B cell (primary cell): Measurements from ENCODE around the gene F12. TPM values are rescaled to one million over a fixed set of nuclear protein-coding genes. Genes with fewer than 3 reads are reported as not detected.

Source experiments
- ATAC-seq: fragments of 200-7000 bp; cut with Tn5 transposase; one replicate; pipeline ENCODE4 v1.10.0; 2021; ENCODE audit warnings: low read depth, mild to moderate bottlenecking, moderate number of reproducible peaks, moderate library complexity
- CTCF ChIA-PET: fragments of 350-600 bp; sonication (Branson Sonifier 250); formaldehyde crosslinking; loops from one replicate; lab custom pipeline; 2021; ENCODE audit warnings: antibody characterized with exemption, inconsistent platforms; lab: Charles Lee
- POLR2A ChIA-PET: fragments of 350-600 bp; sonication (Branson Sonifier 250); formaldehyde crosslinking; loops from one replicate; lab custom pipeline; 2021; ENCODE audit warnings: antibody characterized with exemption; lab: Charles Lee
- DNase-seq: peaks from one replicate; pipeline ENCODE4 v3.0.0; 2013
- H2AFZ ChIP-seq: 2 replicates; pipeline ENCODE4 v1.6.1; 2012; ENCODE audit warnings: mild to moderate bottlenecking, low read depth, low read length; ENCODE audit not compliant: insufficient read depth, poor library complexity, severe bottlenecking
- H3K27ac ChIP-seq, 2 donors: 1 replicate in 1 of 2; 2 replicates in 1 of 2; pipeline ENCODE4 v1.5.1; 2012 to 2013; ENCODE audit warnings: low read length in 2 of 2, mild to moderate bottlenecking in 2 of 2, moderate library complexity in 1 of 2
- H3K27me3 ChIP-seq, 4 experiments: fragments of 200-600 bp in 1 of 4; sonication (generic) in 1 of 4; replicated peaks in 1 of 4; 1 replicate in 2 of 4; 2 replicates in 2 of 4; pipeline versions ENCODE4 v1.6.1 to v1.7.0; 2013 to 2016; ENCODE audit warnings: low read length in 3 of 4, mild to moderate bottlenecking in 2 of 4, mixed read lengths in 1 of 4, moderate library complexity in 1 of 4; ENCODE audit not compliant: insufficient read depth in 4 of 4, control insufficient read depth in 3 of 4; ENCODE audit errors: control extremely low read depth in 1 of 4
- H3K36me3 ChIP-seq, 2 experiments: replicated peaks in 1 of 2; 1 replicate in 1 of 2; 2 replicates in 1 of 2; pipeline versions ENCODE4 v1.6.1 to v1.7.1; 2013; ENCODE audit warnings: low read length in 1 of 2; ENCODE audit not compliant: insufficient read depth in 2 of 2, control insufficient read depth in 1 of 2; ENCODE audit errors: control extremely low read depth in 1 of 2, extremely low read depth in 1 of 2
- H3K4me1 ChIP-seq, 2 donors: fragments of 200-600 bp in 1 of 2; sonication (generic) in 1 of 2; 1 replicate in 1 of 2; 2 replicates in 1 of 2; pipeline versions ENCODE4 v1.5.1 to v1.6.1; 2013 to 2017; ENCODE audit warnings: low read length in 2 of 2; ENCODE audit not compliant: control insufficient read depth in 2 of 2, insufficient read depth in 2 of 2
- H3K4me2 ChIP-seq: replicated peaks from 2 replicates; pipeline ENCODE3; 2012; ENCODE audit warnings: mild to moderate bottlenecking, low read depth, low read length; ENCODE audit not compliant: poor library complexity, severe bottlenecking
- H3K4me3 ChIP-seq, 5 experiments: fragments of 200-600 bp in 1 of 5; sonication (generic) in 1 of 5; 1 replicate in 3 of 5; 2 replicates in 2 of 5; pipeline versions ENCODE4 v1.5.1 to v1.7.0; 2011 to 2016; ENCODE audit warnings: low read length in 4 of 5, mild to moderate bottlenecking in 4 of 5, low read depth in 2 of 5, control low read depth in 1 of 5, moderate library complexity in 1 of 5; ENCODE audit not compliant: insufficient read depth in 1 of 5; ENCODE audit errors: control extremely low read depth in 1 of 5, extremely low read depth in 1 of 5
- H3K79me2 ChIP-seq: fragments of 200-600 bp; sonication (generic); one replicate; pipeline ENCODE4 v1.6.0; 2016; ENCODE audit warnings: low read length; ENCODE audit not compliant: control insufficient read depth, insufficient read depth
- H3K9ac ChIP-seq: fragments of 200-600 bp; sonication (generic); 2 replicates; pipeline ENCODE4 v1.6.1; 2017; ENCODE audit warnings: mild to moderate bottlenecking, low read length, moderate library complexity
- H3K9me3 ChIP-seq, 3 donors: one replicate each; pipeline versions ENCODE4 v1.6.1 to v1.7.1; 2013; ENCODE audit warnings: low read length in 2 of 3; ENCODE audit not compliant: control insufficient read depth in 2 of 3, insufficient read depth in 1 of 3; ENCODE audit errors: control extremely low read depth in 1 of 3
- H4K20me1 ChIP-seq: 2 replicates; pipeline ENCODE4 v1.6.0; 2012; ENCODE audit warnings: mild to moderate bottlenecking, low read length; ENCODE audit not compliant: insufficient read depth, control insufficient read depth, poor library complexity, severe bottlenecking
- H3K27ac Mint-ChIP-seq: one replicate; pipeline ENCODE4 v1.8.0; 2021; ENCODE audit warnings: mixed read lengths
- H3K27me3 Mint-ChIP-seq: one replicate; pipeline ENCODE4 v1.8.0; 2021; ENCODE audit warnings: mixed read lengths
- H3K4me1 Mint-ChIP-seq: one replicate; pipeline ENCODE4 v1.8.0; 2021; ENCODE audit warnings: mixed read lengths
- H3K4me3 Mint-ChIP-seq: one replicate; pipeline ENCODE4 v1.8.0; 2021; ENCODE audit warnings: mixed read lengths
- H3K9me3 Mint-ChIP-seq: one replicate; pipeline ENCODE4 v1.8.0; 2022; ENCODE audit warnings: mixed read lengths; ENCODE audit not compliant: insufficient read depth
- EZH2 ChIP-seq: IDR thresholded peaks from 2 replicates; pipeline ENCODE4 v1.6.1; 2012; ENCODE audit warnings: borderline replicate concordance, low read depth, mild to moderate bottlenecking, moderate library complexity, low read length; ENCODE audit not compliant: insufficient read depth, poor library complexity, severe bottlenecking
- WGBS: methylation state at CpG from one replicate; pipeline ENCODE4 v1.1.5; 2013; ENCODE audit warnings: missing lambda C conversion rate; ENCODE audit not compliant: insufficient coverage; 5-methylcytosine and 5-hydroxymethylcytosine counted together
- intact Hi-C: fragments of 100-400 bp; cut with micrococcal nuclease; formaldehyde crosslinking; loops from one replicate; pipeline ENCODE4 v1.10.0; 2022
- polyA plus RNA-seq: library from polyadenylated mRNA; depleted of rRNA; stranded (reverse); fragments of >200 nt; gene quantifications from 2 replicates; pipeline ENCODE4 v1.2.3, GENCODE V29; 2012
- total RNA-seq, 2 donors: library from RNA; stranded (reverse); fragments of 120-200 nt in 1 of 2; gene quantifications; 1 replicate in 1 of 2; 2 replicates in 1 of 2; pipeline versions ENCODE4 v1.2.3 to v1.2.4, GENCODE V29; 2013 to 2022
- TF ChIP-seq, protein P1 (sequence below): fragments of 200-600 bp; IDR thresholded peaks from one replicate; pipeline ENCODE4 v1.8.0; 2022; ENCODE audit warnings: antibody characterized with exemption, mild to moderate bottlenecking

F12 gene
- total and polyA plus RNA-seq, 2 donors (not counting 1 experiment from before 2014, with no cell fraction given) = 3.1 TPM; not detected in 1

DNA sequence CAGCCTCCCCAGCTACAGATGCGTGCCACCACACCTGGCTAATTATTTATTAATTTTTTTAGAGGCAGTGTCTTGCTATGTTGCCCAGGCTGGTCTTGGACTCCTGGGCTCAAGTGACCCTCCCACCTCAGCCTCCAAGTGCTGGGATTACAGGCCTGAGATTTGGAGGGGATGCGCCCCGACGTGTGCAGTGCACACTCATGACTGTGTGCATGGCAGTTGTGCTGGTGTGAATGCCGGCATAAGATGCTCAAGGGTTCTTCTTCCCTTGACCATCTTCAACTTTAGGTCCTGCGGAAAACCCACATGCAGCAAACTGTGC lies 28.6 kb downstream of the F12 start:
- Histone ChIP-seq H3K4me3 (no peak overlapping the region), H3K27me3 (peaks cover 0 to 11% (median 0%) of the 10 kb centered on the region in 4 experiments), H3K4me2 (no peak overlapping the region), H3K4me1 (no peaks in the 10 kb centered on the region), H3K79me2 (no peaks in the 10 kb centered on the region), H3K36me3 (no peaks in the 10 kb centered on the region), H3K27ac (no peak overlapping the region), H2AFZ (no peak overlapping the region), H4K20me1 (no peaks in the 10 kb centered on the region), H3K9ac (no peak overlapping the region), H3K9me3 (no peaks in the 10 kb centered on the region)
- Mint-ChIP-seq H3K27me3 (peaks cover 21% of the 10 kb centered on the region), H3K27ac (no peak overlapping the region), H3K9me3 (no peaks in the 10 kb centered on the region), H3K4me3 (no peak overlapping the region), H3K4me1 (no peaks in the 10 kb centered on the region)
- ChIA-PET POLR2A (no interaction called here), CTCF (interaction anchor here (1.2 kb wide), 1 partner anchor 10 kb away, joined by 3 read pairs; no protein-coding TSS in a partner anchor)
- intact Hi-C loops = no loop called here
- DNase-seq (no peak), ATAC-seq (no peak)
- WGBS = 100% methylated on average over 2 of the region's 6 CpGs
- TF ChIP-seq, protein P1, sequence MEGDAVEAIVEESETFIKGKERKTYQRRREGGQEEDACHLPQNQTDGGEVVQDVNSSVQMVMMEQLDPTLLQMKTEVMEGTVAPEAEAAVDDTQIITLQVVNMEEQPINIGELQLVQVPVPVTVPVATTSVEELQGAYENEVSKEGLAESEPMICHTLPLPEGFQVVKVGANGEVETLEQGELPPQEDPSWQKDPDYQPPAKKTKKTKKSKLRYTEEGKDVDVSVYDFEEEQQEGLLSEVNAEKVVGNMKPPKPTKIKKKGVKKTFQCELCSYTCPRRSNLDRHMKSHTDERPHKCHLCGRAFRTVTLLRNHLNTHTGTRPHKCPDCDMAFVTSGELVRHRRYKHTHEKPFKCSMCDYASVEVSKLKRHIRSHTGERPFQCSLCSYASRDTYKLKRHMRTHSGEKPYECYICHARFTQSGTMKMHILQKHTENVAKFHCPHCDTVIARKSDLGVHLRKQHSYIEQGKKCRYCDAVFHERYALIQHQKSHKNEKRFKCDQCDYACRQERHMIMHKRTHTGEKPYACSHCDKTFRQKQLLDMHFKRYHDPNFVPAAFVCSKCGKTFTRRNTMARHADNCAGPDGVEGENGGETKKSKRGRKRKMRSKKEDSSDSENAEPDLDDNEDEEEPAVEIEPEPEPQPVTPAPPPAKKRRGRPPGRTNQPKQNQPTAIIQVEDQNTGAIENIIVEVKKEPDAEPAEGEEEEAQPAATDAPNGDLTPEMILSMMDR = no peak
- TF ChIP-seq EZH2 = no peak

DNA sequence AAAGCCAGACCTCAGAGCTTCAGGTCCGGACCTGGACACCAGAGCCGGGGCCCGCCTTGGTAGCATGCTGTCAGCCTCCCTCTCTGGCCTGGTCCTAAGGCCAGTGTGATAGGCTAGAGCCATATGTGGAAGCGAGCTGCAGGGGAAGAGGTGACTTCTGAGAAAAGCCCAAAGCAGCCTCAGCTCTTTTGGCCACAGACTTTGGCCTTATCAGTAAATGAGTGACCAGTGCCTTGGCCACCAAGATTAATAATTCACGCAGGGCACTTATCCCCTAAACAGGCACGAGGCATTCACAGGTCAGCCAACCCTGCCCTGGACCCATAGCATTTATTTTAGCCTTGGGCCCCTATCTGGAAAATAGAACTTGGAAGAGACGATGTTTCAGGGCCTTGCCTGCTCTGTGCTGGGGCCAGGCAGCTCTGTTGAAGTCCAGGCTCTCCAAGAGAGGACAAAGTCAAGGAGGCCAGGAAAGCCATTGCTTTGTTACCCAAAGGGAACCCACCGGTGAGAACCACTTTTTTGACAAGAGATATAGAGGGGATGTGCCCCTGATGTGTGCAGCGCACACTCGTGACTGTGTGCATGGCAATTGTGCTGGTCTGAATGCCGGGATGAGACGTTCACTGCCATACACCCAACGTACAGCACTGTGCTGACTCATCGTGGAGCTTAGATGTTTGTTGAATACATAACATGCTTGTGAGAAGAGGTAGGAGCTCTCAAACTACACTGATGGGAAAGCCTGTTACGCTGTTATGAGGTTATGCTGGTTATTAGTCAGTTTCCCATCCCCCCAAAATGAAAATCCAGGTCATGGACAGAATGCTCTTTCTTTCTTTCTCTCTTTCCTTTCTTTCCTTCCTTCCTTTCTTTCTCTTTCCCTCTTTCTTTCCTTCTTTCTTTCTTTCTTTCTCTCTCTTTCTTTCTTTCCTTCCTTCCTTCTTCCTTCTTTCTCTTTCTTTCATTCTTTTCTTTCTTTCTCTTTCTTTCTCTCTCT lies 30.2 kb downstream of the F12 start:
- intact Hi-C loops = no loop called here
- Mint-ChIP-seq H3K4me3 (no peak overlapping the region), H3K4me1 (no peaks in the 10 kb centered on the region), H3K9me3 (no peaks in the 10 kb centered on the region), H3K27me3 (peaks cover 15% of the 10 kb centered on the region), H3K27ac (peak overlapping the region; percentile 37)
- WGBS = 84% methylated on average over 12 of the region's 15 CpGs
- Histone ChIP-seq H3K4me2 (no peak overlapping the region), H3K9me3 (no peaks in the 10 kb centered on the region), H3K36me3 (no peaks in the 10 kb centered on the region), H3K27me3 (peaks cover 0 to 11% (median 0%) of the 10 kb centered on the region in 4 experiments), H2AFZ (no peak overlapping the region), H3K79me2 (no peaks in the 10 kb centered on the region), H3K4me3 (no peak overlapping the region), H3K4me1 (no peaks in the 10 kb centered on the region), H3K9ac (no peak overlapping the region), H4K20me1 (no peaks in the 10 kb centered on the region), H3K27ac (no peak overlapping the region)
- ATAC-seq (no peak), DNase-seq (no peak)
- TF ChIP-seq, protein P1 = no peak
- no peak for TF ChIP-seq EZH2
- POLR2A ChIA-PET = interaction anchor here (0.6 kb wide), 2 partner anchors 25 to 117 kb away, joined by 3 to 6 read pairs; no protein-coding TSS in a partner anchor
- CTCF ChIA-PET = interaction anchor here (1.0 to 2.2 kb wide), 5 partner anchors 10 to 742 kb away, joined by 3 to 12 read pairs (median 7); no protein-coding TSS in a partner anchor
